ENCODE results near the gene YIPF2.

DNA sequence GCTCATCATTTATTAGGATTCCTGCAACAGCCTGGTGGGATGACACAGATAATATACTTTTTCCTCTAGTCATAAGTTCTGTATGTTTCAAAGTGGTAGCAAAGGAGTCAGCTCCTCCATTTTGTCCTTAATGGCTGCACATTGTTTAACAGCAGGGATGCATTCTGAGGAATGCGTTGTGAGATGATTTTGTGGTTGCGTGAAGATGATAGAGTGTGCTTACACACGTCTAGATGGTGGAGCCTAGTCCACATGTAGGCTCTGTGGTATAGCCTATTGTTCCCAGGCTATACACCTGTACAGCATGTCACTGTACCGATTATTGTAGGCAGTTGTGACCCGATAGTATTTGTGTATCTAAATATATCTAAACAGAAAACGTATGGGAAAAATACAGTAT is 37.0 kb upstream of the YIPF2 start:
- TF ChIP-seq POLR2AphosphoS5 (IDR thresholded peaks at IDR 0.05) (no peak), POLR2A (IDR thresholded peaks at IDR 0.05) (no peak)
